Fibroblast of gingiva (primary cell): ENCODE results near the gene ZWINT.
A peak's percentile ranks its signal among the peaks of the same experiment; 100 is the strongest.

Experiments
- DNase-seq: peaks from one replicate; pipeline ENCODE4 v3.0.0-alpha.2; 2011; ENCODE audit warnings: low read depth

The ZWINT gene

DNA sequence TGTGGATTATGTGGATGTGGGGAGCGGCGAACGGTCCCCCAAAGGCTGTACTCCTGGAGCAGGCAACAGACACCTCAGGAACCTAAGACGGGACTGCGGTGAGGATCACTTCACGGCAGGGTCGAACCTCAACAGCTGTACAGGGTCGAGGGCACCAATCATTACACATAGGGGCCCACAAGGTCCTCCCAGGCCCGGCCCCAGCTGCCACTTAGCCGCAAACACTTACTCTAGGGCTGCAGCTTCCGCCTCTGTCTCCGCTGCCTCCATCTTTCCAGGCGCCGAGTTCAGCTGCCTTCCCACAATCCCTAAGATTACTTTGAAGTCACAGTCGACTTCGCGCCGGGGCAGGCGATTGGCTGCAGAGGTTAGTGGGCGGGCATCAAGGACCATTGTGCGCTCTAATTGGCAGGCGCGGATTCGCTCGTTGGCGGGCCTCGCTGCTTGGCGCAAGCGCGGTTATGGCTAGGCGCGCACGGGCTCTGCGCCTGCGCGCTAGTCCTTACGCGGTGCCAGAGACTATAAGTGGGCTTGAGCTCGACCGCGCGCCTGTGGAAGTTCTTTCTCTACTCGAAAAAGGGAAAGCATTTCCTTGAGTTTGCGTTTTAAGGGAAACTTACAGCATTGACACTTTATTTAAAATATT, at the start of gene ZWINT:
Gene ZWINT, minus strand, starts transcription at position 293 of the 646 bp plus-strand sequence. Its CDS starts 23 bp downstream, at position 270.
- peak; percentile 96 for DNase-seq

DNA sequence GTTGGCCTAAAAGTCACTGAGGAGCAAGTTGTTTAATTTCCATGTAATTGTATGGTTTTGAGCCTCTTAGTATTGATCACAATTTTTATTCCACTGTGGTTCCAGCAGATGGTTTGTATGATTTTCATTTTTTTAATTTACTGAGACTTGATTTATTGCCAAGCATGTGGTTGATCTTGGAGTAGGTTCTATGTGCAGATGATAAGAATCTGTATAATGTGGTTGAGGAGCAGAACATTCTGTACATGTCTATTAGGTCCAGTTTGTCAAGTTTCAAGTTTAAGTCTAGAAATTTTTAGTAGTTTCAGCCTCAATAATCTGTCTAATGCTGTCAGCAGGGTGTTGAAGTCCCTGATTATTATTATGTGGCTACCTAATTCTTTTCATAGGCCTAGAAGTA, 22.7 kb upstream of the ZWINT start:
- no peak for DNase-seq

DNA sequence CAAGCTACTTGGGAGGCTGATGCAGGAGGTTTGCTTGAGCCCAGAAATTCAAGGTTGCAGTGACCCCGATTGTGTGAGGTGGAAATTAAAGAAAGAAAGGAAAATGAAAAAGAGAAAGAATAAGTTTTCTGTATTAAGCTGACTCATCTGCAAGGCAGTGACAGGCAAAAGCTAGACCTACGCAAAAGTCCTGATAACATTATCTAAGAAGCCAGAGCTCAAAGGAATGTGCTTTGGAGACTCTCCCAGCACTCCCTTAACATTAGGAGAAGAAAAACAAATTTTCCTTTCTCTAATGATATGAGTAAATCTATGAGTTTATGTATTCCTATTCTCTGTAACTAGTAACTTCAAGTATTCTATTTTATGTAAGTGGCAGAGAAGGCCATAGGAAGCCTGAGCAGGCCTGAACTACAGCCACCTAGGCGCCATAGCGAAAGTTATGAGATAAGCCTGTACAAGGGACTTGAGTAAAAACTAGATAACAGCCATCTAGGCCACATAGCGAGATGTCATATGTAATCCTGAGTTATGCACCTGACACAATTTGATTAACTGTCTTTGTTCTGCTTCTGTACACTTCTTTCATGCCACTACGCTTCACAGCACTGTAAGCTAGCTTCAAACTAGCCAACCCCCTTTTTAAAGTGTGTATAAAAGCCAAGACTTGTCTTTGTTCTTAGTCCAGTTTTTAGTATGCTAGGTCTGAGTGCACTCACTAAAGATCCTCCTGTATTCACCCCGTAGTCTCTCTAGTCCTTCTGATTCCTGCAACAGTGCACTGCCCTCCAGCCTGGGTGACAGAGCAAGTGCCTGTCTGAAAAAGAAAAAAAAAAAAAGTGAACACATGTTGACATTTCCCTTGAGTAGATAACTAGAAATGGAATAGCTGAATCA, 9.4 kb upstream of the ZWINT start:
- no peak for DNase-seq

- no peak for DNase-seq
Observed at GRCh38 chr10:56360583-56360966, 484 bp downstream of the ZWINT start.

DNA sequence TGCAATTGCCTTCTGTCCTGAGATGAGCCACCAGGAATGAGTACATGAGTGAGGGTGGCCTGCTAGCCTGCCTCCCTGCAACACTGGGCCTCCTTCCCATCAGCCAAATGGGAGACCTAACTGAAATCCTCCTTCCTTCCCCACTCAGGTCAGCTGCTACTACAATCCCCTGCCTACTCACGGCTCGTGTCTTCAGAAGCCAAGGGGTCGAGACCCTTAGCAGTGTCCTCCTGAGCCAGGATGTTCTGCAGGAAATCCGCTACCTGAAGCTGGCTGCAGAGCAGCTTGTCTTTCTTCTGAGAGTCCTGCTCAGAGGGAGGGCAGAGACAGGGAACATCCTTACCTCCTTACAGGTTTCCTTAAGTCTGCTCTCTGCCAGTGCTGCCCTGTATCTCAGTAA, 1.2 kb downstream of the ZWINT start:
- no peak for DNase-seq

DNA sequence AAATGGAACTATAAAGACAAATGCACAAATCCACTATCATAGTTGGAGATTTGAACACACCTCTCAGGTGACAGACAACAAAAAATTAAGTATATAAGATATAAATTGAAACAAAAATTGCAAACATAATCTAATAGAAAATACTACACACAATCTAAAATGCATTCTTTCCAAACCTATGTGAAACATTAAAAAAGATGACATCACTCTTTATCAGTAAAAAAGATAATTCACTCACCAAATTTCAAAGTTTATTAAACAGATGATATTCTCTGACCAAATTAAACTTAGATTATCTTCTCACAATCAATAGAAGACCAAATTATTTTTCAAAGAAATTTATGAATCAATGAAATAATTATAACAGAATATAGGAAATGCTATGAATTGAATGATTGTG, 4.0 kb downstream of the ZWINT start:
- no peak for DNase-seq

DNA sequence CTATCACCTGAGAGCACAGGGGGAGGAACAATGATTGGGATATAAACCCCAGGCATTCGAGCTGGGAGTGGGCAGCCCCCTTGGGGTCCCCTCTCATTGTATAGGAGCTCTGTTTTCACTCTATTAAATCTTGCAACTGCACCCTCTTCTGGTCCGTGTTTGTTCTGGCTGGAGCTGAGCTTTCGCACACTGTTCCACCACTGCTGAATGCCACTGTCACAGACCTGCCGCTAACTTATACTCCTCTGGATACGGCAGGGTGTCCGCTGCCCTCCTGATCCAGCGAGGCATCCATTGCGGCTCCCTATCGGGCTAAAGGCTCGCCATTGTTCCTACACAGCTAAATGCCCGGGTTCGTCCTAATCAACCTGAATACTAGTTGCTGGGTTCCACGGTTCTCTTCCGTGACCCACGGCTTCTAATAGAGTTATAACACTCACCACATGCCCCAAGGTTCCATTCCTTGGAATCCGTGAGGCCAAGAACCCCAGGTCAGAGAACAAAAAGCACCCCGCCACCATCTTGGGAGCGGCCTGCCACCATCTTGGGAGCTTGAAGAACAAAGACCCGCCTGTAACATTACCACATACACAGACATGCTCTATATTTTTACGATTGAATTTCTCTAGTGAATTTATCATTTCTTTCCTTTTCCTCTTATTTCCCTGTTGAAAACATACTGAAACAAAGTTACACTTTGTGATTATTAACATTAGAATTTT, 9.0 kb downstream of the ZWINT start:
- no peak for DNase-seq

DNA sequence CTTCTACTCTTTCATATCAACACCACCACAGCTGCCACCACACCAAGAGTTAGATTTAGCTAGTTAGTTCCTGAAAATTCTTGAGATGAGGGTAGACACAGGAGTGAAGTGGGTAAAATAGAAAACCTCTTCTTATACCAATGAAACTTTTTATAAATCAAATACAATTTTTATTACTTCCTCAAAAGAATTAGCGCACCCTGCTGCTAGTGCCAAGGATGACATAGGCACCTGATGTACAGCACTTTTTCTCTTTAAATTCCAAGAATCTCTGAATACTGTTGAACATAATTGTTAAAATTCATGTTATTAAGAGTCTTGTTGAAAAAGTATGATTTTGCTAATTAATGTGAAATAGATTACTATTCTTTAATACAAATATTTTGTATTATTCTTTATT, 11.4 kb downstream of the ZWINT start:
- DNase-seq = no peak

GRCh38 chr10:56348101-56348500, 13.0 kb downstream of the ZWINT start:
- no peak for DNase-seq

DNA sequence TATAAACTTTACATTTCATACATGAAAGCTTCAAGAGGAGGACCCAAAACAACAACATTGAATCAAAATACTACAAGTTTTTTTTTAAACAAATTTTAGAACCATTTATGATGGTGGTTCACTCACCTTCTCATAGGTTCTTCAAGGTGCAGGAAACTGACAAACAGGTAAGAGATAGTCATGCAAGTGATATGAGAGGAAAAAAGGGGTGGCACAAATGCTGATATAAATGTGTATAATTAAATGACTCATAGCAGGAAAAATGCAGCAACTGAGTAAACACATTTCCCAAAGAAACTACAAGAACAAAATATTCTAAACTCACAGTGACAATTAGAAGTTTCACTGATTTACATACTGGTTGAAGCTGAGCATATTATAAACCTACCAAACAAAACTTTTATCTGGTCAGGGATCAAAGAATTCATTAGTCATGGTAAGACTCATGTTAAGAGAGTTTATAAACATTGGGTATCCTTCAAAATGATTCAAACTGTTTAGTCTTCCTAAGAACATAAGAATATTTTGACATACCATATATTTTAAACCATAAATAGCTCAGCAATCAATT, 14.1 kb downstream of the ZWINT start:
- DNase-seq = no peak

GRCh38 chr10:56341612-56342011, 19.4 kb downstream of the ZWINT start:
- no peak for DNase-seq

- no peak for DNase-seq
Observed at GRCh38 chr10:56329961-56330360, 31.1 kb downstream of the ZWINT start.

- no peak for DNase-seq
Observed at GRCh38 chr10:56327118-56327517, 33.9 kb downstream of the ZWINT start.

DNA sequence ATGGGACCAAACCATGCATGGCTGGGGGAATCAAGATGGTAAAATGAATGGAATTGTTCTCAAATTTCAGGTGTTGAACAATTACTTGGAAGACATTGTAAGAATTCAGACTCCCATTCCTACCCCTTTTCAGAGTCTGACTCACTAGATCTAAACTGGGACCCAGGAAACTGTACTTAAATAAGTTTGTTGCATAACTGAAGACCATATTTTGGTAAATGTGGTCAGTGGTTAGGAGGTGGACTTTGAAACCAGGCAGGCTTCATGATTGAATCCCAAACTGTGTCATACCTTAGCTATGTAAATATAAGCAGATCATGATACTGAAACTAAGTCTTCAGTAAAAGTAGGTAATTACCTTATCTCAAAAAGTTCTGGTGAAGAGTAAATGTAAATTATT, 41.7 kb downstream of the ZWINT start:
- DNase-seq = no peak

GRCh38 chr10:56318816-56319215, 42.2 kb downstream of the ZWINT start:
- DNase-seq = no peak

DNA sequence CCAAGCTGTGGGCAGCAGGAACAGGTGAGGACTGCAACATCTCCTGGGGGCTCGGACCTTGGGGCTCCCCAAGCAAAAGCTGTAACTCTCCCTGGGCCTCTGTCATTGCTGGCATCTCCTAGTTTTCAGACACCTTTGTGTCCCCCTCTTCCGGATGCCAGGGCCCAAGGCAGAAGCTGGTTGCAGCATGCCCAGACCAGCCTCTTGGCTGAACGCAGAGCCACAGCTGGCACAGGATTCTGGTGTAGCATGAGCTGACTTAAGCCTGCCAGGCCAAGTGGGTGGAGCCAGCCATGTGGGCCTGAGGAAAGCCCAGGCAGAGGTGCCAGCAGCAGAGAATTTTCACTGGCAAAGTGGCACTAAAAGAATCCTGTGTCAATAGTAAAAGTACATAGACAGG, 43.5 kb downstream of the ZWINT start:
- DNase-seq = no peak

DNA sequence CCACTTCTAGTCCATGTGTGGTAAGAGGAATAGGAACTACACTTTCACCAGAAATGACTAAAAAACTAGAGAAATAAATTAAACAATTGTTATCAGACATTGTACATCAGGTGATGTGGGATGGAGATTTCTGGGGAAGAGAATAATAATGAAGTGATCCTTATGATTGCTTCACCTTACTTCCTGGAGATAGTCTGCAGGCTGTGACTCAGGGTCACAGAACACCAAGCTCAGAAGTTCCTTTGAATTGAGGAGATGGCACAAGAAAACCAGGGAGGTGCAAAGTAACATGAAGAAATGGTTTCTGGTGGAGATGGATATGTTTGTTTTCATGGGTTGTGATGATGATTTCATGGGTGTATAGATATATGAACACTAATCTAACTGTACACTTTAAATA, 44.5 kb downstream of the ZWINT start:
- DNase-seq = no peak
